ENCODE results near the gene SLC13A3.

Gene SLC13A3

DNA sequence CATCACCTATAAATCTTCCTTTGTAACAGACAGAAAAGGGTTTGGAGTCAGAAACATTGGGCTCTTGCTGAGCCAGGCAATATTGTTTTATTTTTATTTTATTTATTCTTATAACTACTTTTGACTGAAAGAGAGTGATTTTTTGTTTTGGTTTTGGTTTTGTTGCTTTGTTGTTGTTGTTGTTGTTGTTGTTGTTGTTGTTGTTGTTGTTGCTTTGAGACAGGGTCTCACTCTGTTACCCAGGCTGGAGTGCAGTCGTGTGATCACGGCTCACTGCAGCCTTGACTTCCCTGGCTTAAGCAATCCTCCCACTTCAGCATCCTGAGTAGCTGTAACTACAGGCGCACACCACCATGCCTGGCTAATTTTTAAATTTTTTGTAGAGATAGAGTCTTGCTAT lies 15.0 kb upstream of the SLC13A3 start:
- H3K4me3 ChIP-seq, result no peak overlapping the region
- no peak overlapping the region for H3K9ac ChIP-seq (ENCODE audit: insufficient read length)
- no peak for DNase-seq (ENCODE audit: low read depth, low spot score)
- H3K9me3 ChIP-seq (ENCODE audit: low read depth, low read length), result no peaks in the 10 kb centered on the region
- no peak for TF ChIP-seq POLR2AphosphoS5 (IDR thresholded peaks at IDR 0.05; ENCODE audit: borderline replicate concordance, low read depth, low read length)
- H3K27ac ChIP-seq, result no peak overlapping the region
- H3K36me3 ChIP-seq (ENCODE audit: insufficient read depth, low read length), result no peaks in the 10 kb centered on the region

GRCh38 chr20:46665602-46666001 lies 14.3 kb upstream of the SLC13A3 start:
- Histone ChIP-seq H3K9me3 (ENCODE audit: low read depth, low read length) (no peaks in the 10 kb centered on the region), H3K9ac (ENCODE audit: insufficient read length) (no peak overlapping the region), H3K36me3 (ENCODE audit: insufficient read depth, low read length) (no peaks in the 10 kb centered on the region), H3K4me3 (no peak overlapping the region), H3K27ac (no peak overlapping the region)
- no peak for TF ChIP-seq FOXP2 (optimal IDR thresholded peaks at IDR 0.05; ENCODE audit: control extremely low read depth, extremely low read length, insufficient read depth)
- TF ChIP-seq POLR2AphosphoS5 (IDR thresholded peaks at IDR 0.05; ENCODE audit: borderline replicate concordance, low read depth, low read length), result no peak
- TF ChIP-seq EZH2 (IDR thresholded peaks at IDR 0.05), result no peak
- no peak for DNase-seq (ENCODE audit: low read depth, low spot score)

- Histone ChIP-seq H3K9ac (ENCODE audit: insufficient read length) (no peak overlapping the region), H3K27ac (no peak overlapping the region), H3K4me3 (no peak overlapping the region), H3K36me3 (ENCODE audit: insufficient read depth, low read length) (no peaks in the 10 kb centered on the region), H3K9me3 (ENCODE audit: low read depth, low read length) (no peaks in the 10 kb centered on the region)
- no peak for TF ChIP-seq POLR2AphosphoS5 (IDR thresholded peaks at IDR 0.05; ENCODE audit: borderline replicate concordance, low read depth, low read length)
- no peak for TF ChIP-seq EZH2 (IDR thresholded peaks at IDR 0.05)
- no peak for TF ChIP-seq FOXP2 (optimal IDR thresholded peaks at IDR 0.05; ENCODE audit: control extremely low read depth, extremely low read length, insufficient read depth)
- no peak for DNase-seq (ENCODE audit: low read depth, low spot score)
Observed at GRCh38 chr20:46663531-46663930, 12.3 kb upstream of the SLC13A3 start.

GRCh38 chr20:46661659-46662058 lies 10.4 kb upstream of the SLC13A3 start:
- no peak for DNase-seq (ENCODE audit: low read depth, low spot score)
- no peaks in the 10 kb centered on the region for H3K36me3 ChIP-seq (ENCODE audit: insufficient read depth, low read length)
- H3K9me3 ChIP-seq (ENCODE audit: low read depth, low read length), result no peaks in the 10 kb centered on the region
- no peak overlapping the region for H3K9ac ChIP-seq (ENCODE audit: insufficient read length)
- H3K4me3 ChIP-seq, result no peak overlapping the region
- H3K27ac ChIP-seq, result no peak overlapping the region
- TF ChIP-seq EZH2 (IDR thresholded peaks at IDR 0.05) (no peak), FOXP2 (optimal IDR thresholded peaks at IDR 0.05; ENCODE audit: control extremely low read depth, extremely low read length, insufficient read depth) (no peak), POLR2AphosphoS5 (IDR thresholded peaks at IDR 0.05; ENCODE audit: borderline replicate concordance, low read depth, low read length) (no peak)

- Histone ChIP-seq H3K36me3 (ENCODE audit: insufficient read depth, low read length) (no peaks in the 10 kb centered on the region), H3K4me3 (no peak overlapping the region), H3K27ac (no peak overlapping the region), H3K9ac (ENCODE audit: insufficient read length) (no peak overlapping the region), H3K9me3 (ENCODE audit: low read depth, low read length) (no peaks in the 10 kb centered on the region)
- DNase-seq (ENCODE audit: low read depth, low spot score), result no peak
- no peak for TF ChIP-seq POLR2AphosphoS5 (IDR thresholded peaks at IDR 0.05; ENCODE audit: borderline replicate concordance, low read depth, low read length)
Observed at GRCh38 chr20:46660487-46660886, 9.2 kb upstream of the SLC13A3 start.

DNA sequence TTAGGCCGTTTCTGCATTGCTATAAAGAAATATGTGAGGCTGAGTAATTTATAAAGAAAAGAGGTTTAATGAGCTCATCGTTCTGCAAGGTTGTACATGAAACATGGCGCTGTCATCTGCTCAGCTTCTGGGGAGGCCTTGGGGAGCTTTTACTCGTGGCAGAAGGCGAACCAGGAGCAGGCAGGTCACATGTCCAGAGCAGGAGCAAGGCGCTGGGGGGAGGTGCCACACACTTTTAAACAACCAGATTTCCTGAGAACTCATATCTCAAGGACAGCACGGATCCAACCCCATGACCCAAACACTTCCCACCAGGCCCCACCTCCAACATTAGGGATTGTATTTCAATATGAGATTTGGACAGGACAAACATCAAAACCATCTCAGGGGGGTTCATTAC lies 6.4 kb upstream of the SLC13A3 start:
- Histone ChIP-seq H3K9me3 (ENCODE audit: low read depth, low read length) (no peaks in the 10 kb centered on the region), H3K9ac (ENCODE audit: insufficient read length) (no peak overlapping the region), H3K4me3 (no peak overlapping the region), H3K27ac (no peak overlapping the region), H3K36me3 (ENCODE audit: insufficient read depth, low read length) (no peaks in the 10 kb centered on the region)
- DNase-seq (ENCODE audit: low read depth, low spot score), result no peak
- TF ChIP-seq POLR2AphosphoS5 (IDR thresholded peaks at IDR 0.05; ENCODE audit: borderline replicate concordance, low read depth, low read length) (no peak), EZH2 (IDR thresholded peaks at IDR 0.05) (no peak), FOXP2 (optimal IDR thresholded peaks at IDR 0.05; ENCODE audit: control extremely low read depth, extremely low read length, insufficient read depth) (no peak)

DNA sequence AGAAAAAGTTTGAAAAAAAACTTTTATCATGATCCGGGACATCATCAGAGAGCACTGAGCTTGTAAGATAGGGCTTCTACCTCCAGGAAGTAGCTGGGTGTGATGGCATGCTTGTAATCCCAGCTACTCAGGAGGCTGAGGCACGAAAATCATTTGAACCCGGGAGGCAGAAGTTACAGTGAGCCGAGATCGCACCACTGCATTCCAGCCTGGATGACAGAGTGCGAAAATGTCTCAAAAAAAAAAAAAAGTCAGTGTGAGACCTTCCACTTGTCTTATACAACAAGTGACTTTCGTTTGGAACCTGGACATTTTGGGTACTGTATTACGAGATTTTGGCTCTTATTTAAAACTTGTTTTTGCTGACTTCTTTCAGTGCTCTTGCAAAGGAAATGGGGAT lies 5.9 kb upstream of the SLC13A3 start:
- H3K9ac ChIP-seq (ENCODE audit: insufficient read length), result no peak overlapping the region
- no peak for DNase-seq (ENCODE audit: low read depth, low spot score)
- no peak overlapping the region for H3K4me3 ChIP-seq
- no peaks in the 10 kb centered on the region for H3K9me3 ChIP-seq (ENCODE audit: low read depth, low read length)
- no peaks in the 10 kb centered on the region for H3K36me3 ChIP-seq (ENCODE audit: insufficient read depth, low read length)
- no peak overlapping the region for H3K27ac ChIP-seq
- TF ChIP-seq EZH2 (IDR thresholded peaks at IDR 0.05), result no peak
- TF ChIP-seq POLR2AphosphoS5 (IDR thresholded peaks at IDR 0.05; ENCODE audit: borderline replicate concordance, low read depth, low read length), result no peak
- TF ChIP-seq FOXP2 (optimal IDR thresholded peaks at IDR 0.05; ENCODE audit: control extremely low read depth, extremely low read length, insufficient read depth), result no peak

DNA sequence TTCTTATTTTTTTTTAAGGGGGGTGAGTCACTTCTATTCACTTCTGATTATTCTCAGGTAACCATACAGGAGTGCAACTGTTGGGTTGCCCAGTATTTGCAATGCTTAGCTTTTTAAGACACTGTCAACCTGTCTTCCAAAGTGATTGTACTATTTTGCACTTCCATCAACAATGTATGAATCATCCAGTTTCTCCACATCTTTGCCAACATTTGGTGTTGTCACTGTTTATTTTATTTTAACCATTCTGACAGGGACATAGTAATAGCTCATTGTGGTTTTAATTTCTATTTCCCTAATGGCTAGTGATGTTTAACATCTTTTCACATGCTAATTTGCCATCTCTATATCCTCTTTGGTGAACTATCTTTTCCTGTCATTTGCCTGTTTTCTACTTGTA lies 1.4 kb upstream of the SLC13A3 start:
- DNase-seq (ENCODE audit: low read depth, low spot score), result no peak
- no peaks in the 10 kb centered on the region for H3K36me3 ChIP-seq (ENCODE audit: insufficient read depth, low read length)
- H3K27ac ChIP-seq, result no peak overlapping the region
- H3K9ac ChIP-seq (ENCODE audit: insufficient read length), result no peak overlapping the region
- H3K9me3 ChIP-seq (ENCODE audit: low read depth, low read length), result no peaks in the 10 kb centered on the region
- TF ChIP-seq FOXP2 (optimal IDR thresholded peaks at IDR 0.05; ENCODE audit: control extremely low read depth, extremely low read length, insufficient read depth) (no peak), POLR2AphosphoS5 (IDR thresholded peaks at IDR 0.05; ENCODE audit: borderline replicate concordance, low read depth, low read length) (no peak), EZH2 (IDR thresholded peaks at IDR 0.05) (no peak)
- H3K4me3 ChIP-seq, result no peak overlapping the region

DNA sequence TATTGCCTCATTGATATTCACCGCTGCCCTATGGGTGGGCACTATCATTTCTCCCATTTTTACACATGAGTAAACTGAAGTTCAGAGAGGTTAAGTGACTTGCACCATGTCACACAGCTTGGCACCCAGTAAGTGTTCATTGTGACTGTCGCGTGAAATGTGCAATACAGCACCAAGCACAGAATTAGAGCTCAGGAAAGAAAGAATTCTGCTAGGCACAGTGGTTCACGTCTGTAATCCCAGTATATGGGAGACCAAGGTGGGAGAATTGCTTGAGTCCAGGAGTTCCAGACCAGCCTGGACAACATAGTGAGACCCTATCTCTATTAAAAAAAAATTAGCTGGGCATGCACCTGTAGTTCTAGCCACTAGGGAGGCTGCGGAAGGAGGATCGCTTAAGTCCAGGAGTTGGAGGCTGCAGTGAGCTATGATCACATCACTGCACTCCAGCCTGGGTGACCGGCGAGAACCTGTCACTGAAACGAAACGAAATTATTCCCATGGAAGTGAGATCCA lies 626 bp downstream of the SLC13A3 start:
- no peak for TF ChIP-seq FOXP2 (optimal IDR thresholded peaks at IDR 0.05; ENCODE audit: control extremely low read depth, extremely low read length, insufficient read depth)
- TF ChIP-seq EZH2 (IDR thresholded peaks at IDR 0.05), result no peak
- no peak for TF ChIP-seq POLR2AphosphoS5 (IDR thresholded peaks at IDR 0.05; ENCODE audit: borderline replicate concordance, low read depth, low read length)
- H3K9me3 ChIP-seq (ENCODE audit: low read depth, low read length), result no peaks in the 10 kb centered on the region
- H3K4me3 ChIP-seq, result no peak overlapping the region
- no peak overlapping the region for H3K9ac ChIP-seq (ENCODE audit: insufficient read length)
- no peak overlapping the region for H3K27ac ChIP-seq
- H3K36me3 ChIP-seq (ENCODE audit: insufficient read depth, low read length), result no peaks in the 10 kb centered on the region
- no peak for DNase-seq (ENCODE audit: low read depth, low spot score)

Data from SK-N-MC (cell line).